HS-5 (cell line): ENCODE measurements around the gene CHMP1B.
A peak's percentile ranks its signal among the peaks of the same experiment; 100 is the strongest.
"Not testable (repeated sequence)": the region's sequence is repeated elsewhere in the genome, so short reads cannot be mapped to it uniquely, and the experiment has no call there.

ENCODE experiments used
- DNase-seq: peaks from one replicate; pipeline ENCODE4 v3.0.0-alpha.2; 2012; ENCODE audit warnings: low read depth

Gene CHMP1B

GRCh38 chr18:11840493-11840892 is 10.7 kb upstream of the CHMP1B start:
- no peak for DNase-seq

GRCh38 chr18:11842562-11842961 is 8.7 kb upstream of the CHMP1B start:
- no peak for DNase-seq

GRCh38 chr18:11844436-11844835 is 6.8 kb upstream of the CHMP1B start:
- DNase-seq = no peak

GRCh38 chr18:11845654-11846053 is 5.6 kb upstream of the CHMP1B start:
- no peak for DNase-seq

- DNase-seq = no peak
Measured at GRCh38 chr18:11847811-11848210, 3.4 kb upstream of the CHMP1B start.

- DNase-seq = no peak
Measured at GRCh38 chr18:11849279-11849678, 1.9 kb upstream of the CHMP1B start.

GRCh38 chr18:11849841-11850634 is 1.2 kb upstream of the CHMP1B start:
- peak; percentile 29 for DNase-seq

- peak; percentile 26 for DNase-seq
Measured at GRCh38 chr18:11850821-11851145, 430 bp upstream of the CHMP1B start.

GRCh38 chr18:11851806-11852337 is 659 bp downstream of the CHMP1B start:
- no peak for DNase-seq

- not testable (repeated sequence) for DNase-seq
Measured at GRCh38 chr18:11854554-11854953, 3.3 kb downstream of the CHMP1B start.

- peak; percentile 92 for DNase-seq
Measured at GRCh38 chr18:11857177-11857887, 6.1 kb downstream of the CHMP1B start.

- DNase-seq = no peak
Measured at GRCh38 chr18:11859282-11859830, 8.1 kb downstream of the CHMP1B start.

GRCh38 chr18:11859903-11860407 is 8.7 kb downstream of the CHMP1B start:
- peak; percentile 67 for DNase-seq

GRCh38 chr18:11860594-11861450 is 9.6 kb downstream of the CHMP1B start:
- no peak for DNase-seq

GRCh38 chr18:11861583-11862288 is 10.5 kb downstream of the CHMP1B start:
- no peak for DNase-seq

- DNase-seq = no peak
Measured at GRCh38 chr18:11862468-11863137, 11.4 kb downstream of the CHMP1B start.

- DNase-seq = no peak
Measured at GRCh38 chr18:11864471-11864870, 13.3 kb downstream of the CHMP1B start.

GRCh38 chr18:11865071-11865470 is 13.9 kb downstream of the CHMP1B start:
- DNase-seq = no peak

- no peak for DNase-seq
Measured at GRCh38 chr18:11866329-11866728, 15.1 kb downstream of the CHMP1B start.

GRCh38 chr18:11866764-11867163 is 15.6 kb downstream of the CHMP1B start:
- no peak for DNase-seq

GRCh38 chr18:11868230-11868629 is 17.0 kb downstream of the CHMP1B start:
- no peak for DNase-seq
